Mesenchymal stem cell (in vitro differentiated cells and primary cell): ENCODE measurements around the gene PCARE.

ENCODE experiments used
- DNase-seq: peaks from one replicate; pipeline ENCODE4 v3.0.0-alpha.2; 2013
- H2AFZ ChIP-seq: one replicate; pipeline ENCODE4 v1.6.1; 2013; ENCODE audit warnings: low read depth, mild to moderate bottlenecking, control low read depth, inconsistent platforms, low read length, moderate library complexity
- H2AK5ac ChIP-seq: 2 replicates; pipeline ENCODE4 v1.6.1; 2013; ENCODE audit warnings: low read length, moderate library complexity, mild to moderate bottlenecking, inconsistent platforms; ENCODE audit not compliant: severe bottlenecking
- H2BK120ac ChIP-seq: one replicate; pipeline ENCODE4 v1.6.1; 2013; ENCODE audit warnings: low read depth, mild to moderate bottlenecking, inconsistent platforms, low read length, moderate library complexity
- H2BK12ac ChIP-seq, 2 experiments: one replicate each; pipeline ENCODE4 v1.6.1; 2013; ENCODE audit warnings: inconsistent platforms in 2 of 2, low read length in 2 of 2, mild to moderate bottlenecking in 2 of 2, moderate library complexity in 2 of 2, control low read depth in 1 of 2
- H2BK15ac ChIP-seq: one replicate; pipeline ENCODE4 v1.6.1; 2013; ENCODE audit warnings: mild to moderate bottlenecking, low read depth, inconsistent platforms; ENCODE audit not compliant: poor library complexity, severe bottlenecking
- H2BK5ac ChIP-seq: 2 replicates; pipeline ENCODE4 v1.6.1; 2013; ENCODE audit warnings: low read depth, mild to moderate bottlenecking, low read length, control low read depth, inconsistent platforms; ENCODE audit not compliant: poor library complexity, severe bottlenecking
- H3K14ac ChIP-seq, 2 experiments: one replicate each; pipeline ENCODE4 v1.6.1; 2013; ENCODE audit warnings: inconsistent platforms in 2 of 2, low read length in 2 of 2, control low read depth in 1 of 2, mild to moderate bottlenecking in 1 of 2, moderate library complexity in 1 of 2
- H3K18ac ChIP-seq, 2 experiments: one replicate each; pipeline ENCODE4 v1.6.1; 2013; ENCODE audit warnings: inconsistent platforms in 2 of 2, low read length in 2 of 2, control low read depth in 1 of 2, low read depth in 1 of 2, mild to moderate bottlenecking in 1 of 2
- H3K23ac ChIP-seq, 2 experiments: one replicate each; pipeline ENCODE4 v1.6.1; 2013; ENCODE audit warnings: inconsistent platforms in 2 of 2, low read length in 2 of 2, mild to moderate bottlenecking in 2 of 2, moderate library complexity in 2 of 2, control low read depth in 1 of 2
- H3K27ac ChIP-seq: 2 replicates; pipeline ENCODE4 v1.5.1; 2013; ENCODE audit warnings: mild to moderate bottlenecking, moderate library complexity, low read length, control low read depth, inconsistent platforms; ENCODE audit not compliant: poor library complexity, severe bottlenecking
- H3K27me3 ChIP-seq, 2 experiments: 2 replicates each; pipeline versions ENCODE4 v1.6.1 to v1.7.0; 2013; ENCODE audit warnings: low read length in 2 of 2, mild to moderate bottlenecking in 2 of 2, moderate library complexity in 2 of 2, control low read depth in 1 of 2, inconsistent platforms in 1 of 2; ENCODE audit not compliant: control insufficient read depth in 1 of 2, insufficient read depth in 1 of 2
- H3K36me3 ChIP-seq, 2 experiments: 2 replicates each; pipeline versions ENCODE4 v1.6.1 to v1.7.0; 2013; ENCODE audit warnings: low read length in 2 of 2, control low read depth in 1 of 2, inconsistent platforms in 1 of 2, low read depth in 1 of 2, mild to moderate bottlenecking in 1 of 2; ENCODE audit not compliant: insufficient read depth in 2 of 2, control insufficient read depth in 1 of 2
- H3K4ac ChIP-seq, 2 experiments: one replicate each; pipeline ENCODE4 v1.6.1; 2013; ENCODE audit warnings: inconsistent platforms in 2 of 2, low read length in 2 of 2, mild to moderate bottlenecking in 2 of 2, moderate library complexity in 2 of 2, control low read depth in 1 of 2, low read depth in 1 of 2
- H3K4me1 ChIP-seq: 2 replicates; pipeline ENCODE4 v1.6.1; 2013; ENCODE audit warnings: low read depth, low read length, control low read depth; ENCODE audit not compliant: control insufficient read depth, insufficient read depth
- H3K4me2 ChIP-seq: 2 replicates; pipeline ENCODE4 v1.6.1; 2013; ENCODE audit warnings: low read length, mild to moderate bottlenecking, inconsistent platforms; ENCODE audit not compliant: poor library complexity, severe bottlenecking
- H3K4me3 ChIP-seq, 2 experiments: 2 replicates each; pipeline versions ENCODE4 v1.5.1 to v1.7.0; 2013; ENCODE audit warnings: low read length in 2 of 2, mild to moderate bottlenecking in 2 of 2, control low read depth in 1 of 2, low read depth in 1 of 2; ENCODE audit not compliant: insufficient read depth in 1 of 2
- H3K79me1 ChIP-seq: replicated peaks from 2 replicates; pipeline ENCODE4 v1.6.1; 2013; ENCODE audit warnings: mild to moderate bottlenecking, control low read depth, low read length, inconsistent platforms; ENCODE audit not compliant: poor library complexity, severe bottlenecking
- H3K9ac ChIP-seq: 2 replicates; pipeline ENCODE4 v1.7.0; 2013; ENCODE audit warnings: mild to moderate bottlenecking, low read length, moderate library complexity
- H3K9me3 ChIP-seq: 2 replicates; pipeline ENCODE4 v1.7.0; 2013; ENCODE audit warnings: mild to moderate bottlenecking, low read length; ENCODE audit not compliant: control insufficient read depth
- H4K8ac ChIP-seq: one replicate; pipeline ENCODE4 v1.6.1; 2013; ENCODE audit warnings: inconsistent platforms, mild to moderate bottlenecking, low read length, moderate library complexity
- H4K91ac ChIP-seq: one replicate; pipeline ENCODE4 v1.6.1; 2013; ENCODE audit warnings: mild to moderate bottlenecking, low read length, inconsistent platforms
- WGBS: methylation state at CpG from one replicate; pipeline ENCODE4 v1.1.7; 2013; ENCODE audit warnings: mixed read lengths; 5-methylcytosine and 5-hydroxymethylcytosine counted together

Gene PCARE

DNA sequence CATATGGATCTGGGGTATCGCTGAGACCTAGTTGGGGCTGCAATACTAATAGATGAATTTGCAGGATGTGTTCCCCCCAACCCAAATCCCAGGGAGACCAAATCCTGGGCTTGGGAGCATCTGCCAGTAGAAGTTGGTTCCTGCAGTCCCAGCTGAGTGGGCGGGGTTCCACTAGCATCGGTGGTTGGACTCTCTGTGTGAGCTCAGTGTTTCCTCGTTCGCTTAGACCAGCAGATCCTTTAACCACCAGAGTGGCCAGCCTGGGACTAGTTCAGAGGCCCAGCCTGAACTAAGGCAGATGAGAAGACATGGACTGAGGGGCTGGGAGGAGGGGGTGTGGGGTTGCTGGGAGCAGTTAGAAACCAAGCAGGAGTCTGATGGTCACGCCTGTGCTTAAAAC lies 40.7 kb downstream of the PCARE start:
- H2BK5ac ChIP-seq: no peak overlapping the region
- no peak for DNase-seq
- H3K4me3 ChIP-seq: no peak overlapping the region
- peaks cover 7% of the 10 kb centered on the region for H3K4me1 ChIP-seq
- no peak overlapping the region for H3K4me2 ChIP-seq
- H3K27ac ChIP-seq: no peak overlapping the region
- H3K18ac ChIP-seq: no peak overlapping the region
- H3K79me1 ChIP-seq: no peaks in the 10 kb centered on the region
- no peak overlapping the region for H2BK12ac ChIP-seq
- H3K9me3 ChIP-seq: no peaks in the 10 kb centered on the region
- no peak overlapping the region for H3K14ac ChIP-seq
- H2BK15ac ChIP-seq: no peak overlapping the region
- H3K36me3 ChIP-seq: no peaks in the 10 kb centered on the region
- H2AK5ac ChIP-seq: no peak overlapping the region
- H3K9ac ChIP-seq: no peak overlapping the region
- H2AFZ ChIP-seq: no peak overlapping the region
- H4K8ac ChIP-seq: no peak overlapping the region
- no peak overlapping the region for H4K91ac ChIP-seq
- no peak overlapping the region for H3K23ac ChIP-seq
- WGBS: 95% methylated on average over 6 of the region's 6 CpGs
- no peak overlapping the region for H2BK120ac ChIP-seq
- H3K27me3 ChIP-seq: peaks cover 3 to 17% of the 10 kb centered on the region in 2 experiments
- no peak overlapping the region for H3K4ac ChIP-seq

DNA sequence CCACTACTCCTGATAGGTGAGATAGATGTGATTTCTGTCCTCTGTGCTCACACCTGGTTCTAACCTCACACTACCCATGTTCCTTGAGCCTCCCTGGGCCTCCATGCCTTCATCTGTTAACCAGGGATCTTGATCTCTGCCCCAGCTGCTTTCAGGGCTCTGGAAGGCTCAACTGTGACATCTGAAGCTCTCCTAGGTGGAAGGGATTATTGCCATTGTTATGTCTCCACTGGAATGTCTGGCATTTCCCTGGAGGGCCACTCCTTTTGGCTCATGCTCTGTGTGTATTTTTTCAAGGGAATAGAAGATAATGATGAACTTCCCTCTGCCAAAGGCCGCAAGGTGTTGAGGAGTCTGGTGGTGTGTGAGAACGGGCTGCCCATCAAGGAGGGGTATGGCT lies 41.2 kb downstream of the PCARE start:
- H3K36me3 ChIP-seq: no peaks in the 10 kb centered on the region
- no peak overlapping the region for H2BK15ac ChIP-seq
- peaks cover 7% of the 10 kb centered on the region for H3K4me1 ChIP-seq
- peaks cover 3 to 18% of the 10 kb centered on the region in 2 experiments for H3K27me3 ChIP-seq
- DNase-seq: no peak
- no peak overlapping the region for H3K27ac ChIP-seq
- no peak overlapping the region for H3K23ac ChIP-seq
- no peak overlapping the region for H3K4me2 ChIP-seq
- no peak overlapping the region for H2BK120ac ChIP-seq
- H3K18ac ChIP-seq: no peak overlapping the region
- H3K9ac ChIP-seq: no peak overlapping the region
- H3K9me3 ChIP-seq: no peaks in the 10 kb centered on the region
- H3K14ac ChIP-seq: no peak overlapping the region
- no peak overlapping the region for H2BK12ac ChIP-seq
- no peak overlapping the region for H4K8ac ChIP-seq
- 83% methylated on average over 2 of the region's 2 CpGs for WGBS
- no peak overlapping the region for H2AK5ac ChIP-seq
- no peaks in the 10 kb centered on the region for H3K79me1 ChIP-seq
- H2AFZ ChIP-seq: no peak overlapping the region
- H3K4ac ChIP-seq: no peak overlapping the region
- no peak overlapping the region for H3K4me3 ChIP-seq
- no peak overlapping the region for H4K91ac ChIP-seq
- H2BK5ac ChIP-seq: no peak overlapping the region

DNA sequence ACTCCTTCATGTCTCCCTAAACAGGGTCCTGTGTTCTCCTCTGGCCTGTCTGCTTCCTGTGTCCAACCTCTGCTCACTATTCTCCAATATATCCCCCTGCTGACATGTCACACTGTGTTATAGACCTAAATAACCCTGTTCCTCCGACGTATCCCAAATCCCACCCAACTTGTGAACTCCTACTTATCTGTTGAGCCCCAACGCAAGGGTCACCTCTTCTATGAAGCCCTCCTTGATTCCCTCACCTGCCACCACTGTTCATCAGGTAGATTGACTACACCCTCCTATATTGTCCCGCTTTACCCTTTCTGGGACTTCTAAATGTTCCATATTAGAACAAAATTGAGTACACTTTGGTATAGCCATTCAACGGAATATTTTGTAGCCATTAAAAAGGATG lies 42.1 kb downstream of the PCARE start:
- Histone ChIP-seq H3K18ac (no peak overlapping the region), H2BK5ac (no peak overlapping the region), H3K27ac (no peak overlapping the region), H2BK120ac (no peak overlapping the region), H2BK15ac (no peak overlapping the region), H3K23ac (no peak overlapping the region), H3K4me3 (no peak overlapping the region), H3K14ac (no peak overlapping the region), H3K27me3 (peaks cover 3 to 22% of the 10 kb centered on the region in 2 experiments), H3K9ac (no peak overlapping the region), H2AK5ac (no peak overlapping the region), H3K4me1 (peaks cover 7% of the 10 kb centered on the region), H3K36me3 (no peaks in the 10 kb centered on the region), H2AFZ (no peak overlapping the region), H3K79me1 (no peaks in the 10 kb centered on the region), H3K4ac (no peak overlapping the region), H4K91ac (no peak overlapping the region), H3K9me3 (no peaks in the 10 kb centered on the region), H2BK12ac (no peak overlapping the region), H3K4me2 (no peak overlapping the region), H4K8ac (no peak overlapping the region)
- 97% methylated on average over 3 of the region's 5 CpGs for WGBS
- DNase-seq: no peak

DNA sequence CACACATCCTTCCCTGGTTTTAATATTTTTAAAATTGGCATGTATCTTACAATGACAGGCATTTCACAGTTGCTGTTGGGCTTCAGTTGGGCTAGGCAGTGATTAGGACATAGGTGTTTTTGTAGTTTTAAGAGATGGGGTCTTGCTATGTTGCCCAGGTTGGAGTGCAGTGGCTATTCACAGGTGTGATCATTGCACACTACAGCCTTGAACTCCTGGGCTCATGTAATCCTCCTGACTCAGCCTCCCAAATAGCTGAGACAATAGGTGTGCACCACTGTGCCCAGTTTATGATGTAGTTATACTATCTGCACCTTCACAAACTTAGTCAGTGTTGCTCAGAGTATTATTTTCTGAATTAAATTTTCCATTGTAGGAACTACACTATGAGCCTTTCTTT lies 43.3 kb downstream of the PCARE start:
- no peaks in the 10 kb centered on the region for H3K9me3 ChIP-seq
- H3K27ac ChIP-seq: no peak overlapping the region
- H4K8ac ChIP-seq: no peak overlapping the region
- no peak overlapping the region for H3K4me2 ChIP-seq
- H3K18ac ChIP-seq: no peak overlapping the region
- no peaks in the 10 kb centered on the region for H3K79me1 ChIP-seq
- DNase-seq: no peak
- H3K36me3 ChIP-seq: no peaks in the 10 kb centered on the region
- peaks cover 3 to 32% of the 10 kb centered on the region in 2 experiments for H3K27me3 ChIP-seq
- H2AK5ac ChIP-seq: no peak overlapping the region
- no peak overlapping the region for H2AFZ ChIP-seq
- no peak overlapping the region for H3K9ac ChIP-seq
- no peak overlapping the region for H3K23ac ChIP-seq
- no peak overlapping the region for H2BK12ac ChIP-seq
- peaks cover 7% of the 10 kb centered on the region for H3K4me1 ChIP-seq
- no peak overlapping the region for H3K4ac ChIP-seq
- no peak overlapping the region for H3K14ac ChIP-seq
- H2BK120ac ChIP-seq: no peak overlapping the region
- no peak overlapping the region for H2BK5ac ChIP-seq
- no peak overlapping the region for H4K91ac ChIP-seq
- H2BK15ac ChIP-seq: no peak overlapping the region
- no peak overlapping the region for H3K4me3 ChIP-seq
